Progenitor cell of endocrine pancreas (in vitro differentiated cells): ENCODE measurements around the gene CRIP2. TPM values are rescaled to one million over a fixed set of nuclear protein-coding genes. Genes with fewer than 3 reads are reported as not detected.
A peak's percentile ranks its signal among the peaks of the same experiment; 100 is the strongest.

Experiments used
- DNase-seq: peaks from one replicate; pipeline ENCODE4 v3.0.0; 2021; ENCODE audit warnings: low spot score; ENCODE audit not compliant: unreplicated experiment
- H3K27ac Mint-ChIP-seq: 2 replicates; pipeline ENCODE4 v1.8.0; 2021; ENCODE audit warnings: mild to moderate bottlenecking, moderate library complexity, mixed read lengths
- H3K27me3 Mint-ChIP-seq: 2 replicates; pipeline ENCODE4 v1.8.0; 2021; ENCODE audit warnings: mixed read lengths
- H3K36me3 Mint-ChIP-seq: 2 replicates; pipeline ENCODE4 v1.8.0; 2022; ENCODE audit warnings: mixed read lengths; ENCODE audit not compliant: insufficient read depth
- H3K4me1 Mint-ChIP-seq: 2 replicates; pipeline ENCODE4 v1.8.0; 2021; ENCODE audit warnings: low read depth, mixed read lengths
- H3K4me3 Mint-ChIP-seq: 2 replicates; pipeline ENCODE4 v1.8.0; 2021; ENCODE audit warnings: low read depth, mild to moderate bottlenecking, moderate library complexity, mixed read lengths
- H3K9me3 Mint-ChIP-seq: 2 replicates; pipeline ENCODE4 v1.8.0; 2021; ENCODE audit warnings: low read depth, mixed read lengths
- CTCF ChIP-seq: fragments of 200-600 bp; sonication (generic); IDR thresholded peaks from one replicate; pipeline ENCODE4 v1.5.0; 2021; ENCODE audit warnings: antibody characterized with exemption, mild to moderate bottlenecking; ENCODE audit not compliant: unreplicated experiment
- total RNA-seq: library from RNA; stranded (reverse); gene quantifications from 2 replicates; pipeline ENCODE4 v1.2.1, GENCODE V29; 2021

CRIP2 gene
- total RNA-seq, 1 donor from 2014 or later, result 19.6 TPM

- H3K9me3 Mint-ChIP-seq, result no peaks in the 10 kb centered on the region
- TF ChIP-seq CTCF, result peak; percentile 12
- DNase-seq, result peak; percentile 49
- peaks cover 43% of the 10 kb centered on the region for H3K27me3 Mint-ChIP-seq
- peak overlapping the region; percentile 3 for H3K4me3 Mint-ChIP-seq
- H3K36me3 Mint-ChIP-seq, result peaks cover 3% of the 10 kb centered on the region
- H3K4me1 Mint-ChIP-seq, result peaks cover 12% of the 10 kb centered on the region
- peak overlapping the region; percentile 83 for H3K27ac Mint-ChIP-seq
Measured at GRCh38 chr14:105481886-105482457, 7.4 kb downstream of the CRIP2 start.

- Mint-ChIP-seq H3K27me3 (peaks cover 38% of the 10 kb centered on the region), H3K9me3 (no peaks in the 10 kb centered on the region), H3K4me3 (no peak overlapping the region), H3K4me1 (peaks cover 12% of the 10 kb centered on the region), H3K27ac (peak overlapping the region; percentile 83), H3K36me3 (peaks cover 3% of the 10 kb centered on the region)
- no peak for TF ChIP-seq CTCF
- DNase-seq, result no peak
Measured at GRCh38 chr14:105482486-105483110, 8.0 kb downstream of the CRIP2 start.

GRCh38 chr14:105483300-105484068 is 8.9 kb downstream of the CRIP2 start:
- TF ChIP-seq CTCF, result no peak
- DNase-seq, result no peak

GRCh38 chr14:105484069-105484996 is 9.7 kb downstream of the CRIP2 start:
- H3K27ac Mint-ChIP-seq, result no peak overlapping the region
- peaks cover 3% of the 10 kb centered on the region for H3K36me3 Mint-ChIP-seq
- H3K4me1 Mint-ChIP-seq, result peaks cover 13% of the 10 kb centered on the region
- no peak overlapping the region for H3K4me3 Mint-ChIP-seq
- TF ChIP-seq CTCF, result no peak
- DNase-seq, result no peak
- no peaks in the 10 kb centered on the region for H3K9me3 Mint-ChIP-seq
- H3K27me3 Mint-ChIP-seq, result peaks cover 36% of the 10 kb centered on the region

More at GRCh38 chr14:105483300-105484068, 8.9 kb downstream of the CRIP2 start:
- H3K36me3 Mint-ChIP-seq, result peaks cover 3% of the 10 kb centered on the region
- no peak overlapping the region for H3K27ac Mint-ChIP-seq
- H3K9me3 Mint-ChIP-seq, result no peaks in the 10 kb centered on the region
- H3K4me3 Mint-ChIP-seq, result no peak overlapping the region
- peaks cover 12% of the 10 kb centered on the region for H3K4me1 Mint-ChIP-seq
- H3K27me3 Mint-ChIP-seq, result peaks cover 38% of the 10 kb centered on the region
